Heart right ventricle (tissue), 16 donors: ENCODE measurements around the gene PRDM2. TPM values are rescaled to one million over a fixed set of nuclear protein-coding genes. Genes with fewer than 3 reads are reported as not detected.

Experiments
- ATAC-seq, 8 donors: fragments of 200-7000 bp; cut with Tn5 transposase; one replicate each; pipeline ENCODE4 v1.9.1; 2020; ENCODE audit warnings: mild to moderate bottlenecking in 8 of 8, moderate library complexity in 8 of 8, moderate number of reproducible peaks in 1 of 8
- DNase-seq, 2 donors: peaks; one replicate each; pipeline ENCODE4 v3.0.0-alpha.2; 2020
- H3K27ac ChIP-seq, 10 donors: fragments of 200-600 bp; sonication (generic) in 2 of 10; one replicate each; pipeline versions ENCODE4 v1.5.0 to v1.8.0; 2020 to 2022; ENCODE audit warnings: mild to moderate bottlenecking in 3 of 10
- H3K27me3 ChIP-seq, 7 donors: fragments of 200-600 bp; one replicate each; pipeline ENCODE4 v1.8.0; 2021 to 2022; ENCODE audit warnings: mild to moderate bottlenecking in 2 of 7
- H3K36me3 ChIP-seq, 9 donors: fragments of 200-600 bp; sonication (generic) in 1 of 9; one replicate each; pipeline versions ENCODE4 v1.5.0 to v1.8.0; 2020 to 2022; ENCODE audit warnings: mild to moderate bottlenecking in 2 of 9
- H3K4me1 ChIP-seq, 9 donors: fragments of 200-600 bp; sonication (generic) in 1 of 9; one replicate each; pipeline versions ENCODE4 v1.5.0 to v1.8.0; 2020 to 2022; ENCODE audit warnings: mild to moderate bottlenecking in 4 of 9
- H3K4me3 ChIP-seq, 10 donors: fragments of 200-600 bp; sonication (generic) in 2 of 10; one replicate each; pipeline versions ENCODE4 v1.5.0 to v1.8.0; 2020 to 2022; ENCODE audit warnings: mild to moderate bottlenecking in 7 of 10, moderate library complexity in 2 of 10
- H3K9me3 ChIP-seq, 11 donors: fragments of 200-600 bp in 10 of 11; sonication (generic) in 2 of 11; one replicate each; pipeline versions ENCODE4 v1.5.0 to v1.8.0; 2013 to 2022; ENCODE audit warnings: mild to moderate bottlenecking in 2 of 11, control low read depth in 1 of 11, moderate library complexity in 1 of 11
- CTCF ChIP-seq, 9 donors: fragments of 200-600 bp; sonication (generic) in 2 of 9; IDR thresholded peaks; one replicate each; pipeline versions ENCODE4 v1.5.0 to v1.8.0; 2021 to 2022; ENCODE audit warnings: antibody characterized with exemption in 9 of 9, mild to moderate bottlenecking in 5 of 9, moderate library complexity in 1 of 9
- WGBS, 2 donors: extraction: QIAGEN DNeasy Blood & Tissue Kit; methylation state at CpG; one replicate each; pipeline ENCODE4 v1.1.7; 2013; ENCODE audit warnings: inconsistent platforms in 1 of 2; 5-methylcytosine and 5-hydroxymethylcytosine counted together
- intact Hi-C, 10 donors: fragments of 100-400 bp; cut with DNase I; formaldehyde crosslinking; loops; one replicate each; pipeline versions ENCODE4 v1.11.1 to v1.14.2; 2022
- polyA plus RNA-seq, 2 donors: library from polyadenylated mRNA; stranded (reverse); fragments of 200-250 nt; gene quantifications; one replicate each; pipeline ENCODE4 v1.2.3, GENCODE V29; 2013
- total RNA-seq, 10 donors: library from RNA; stranded (reverse); fragmentation: NEBNext Ultra II Directional in 3 of 10; extraction: Animal tissue kit (Norgen Biotek cat#: 25700) in 3 of 10; gene quantifications; one replicate each; pipeline versions ENCODE4 v1.2.1 to v1.2.4, GENCODE V29; 2021 to 2023
- donor health status: Arrhythmogenic right ventricular cardiomyopathy.
- donor health status: ischemic (EF 13 %, LVEDD 7.1; RV severe dilation, severe dysfunction).
- donor health status: healthy with polysubstance abuse.
- donor health status: DM: no; HTN: yes; CAD: no.
- donor health status: DM: no; HTN: no; CAD: no.
- donor health status: ischemic (EF 25% LVEDD 6.9; RV normal size, moderate dysfunction).
- donor health status: ischemic (EF 25% LVEDD 5.7; RV mildly dilated, moderate dysfunction).
- donor health status: healthy.
- donor health status: DM: yes; HTN: yes; CAD: no.
- donor health status: Ischemic cardiomyopathy.
- donor health status: ischemic (EF 35%, LVEDD 5.7; RV mildly dilated, moderate dysfunction).
- donor health status: nonischemic (EF 11% LVEDD 7.7; RV severe dilation, severe dysfunction).
- donor health status: DM: yes; HTN: yes; CAD: no.
- donor health status: PGD.
- donor health status: ischemic (EF 29% LVEDD 5.4; RV normal size, mild dysfunction).
- donor health status: nonischemic (EF 23%, LVEDD 6.1; RV moderate dilation, normal function).

PRDM2 gene
- total and polyA plus RNA-seq, 12 donors = 10.3 to 57.3 (median 42.4) TPM

GRCh38 chr1:13793088-13793730 lies 93.2 kb downstream of the PRDM2 start:
- Histone ChIP-seq H3K4me3 (no peak overlapping the region), H3K27ac (peak overlapping the region in 9 of 10 donors; percentile 14 to 71 (median 57)), H3K36me3 (peaks cover 0 to 65% (median 0%) of the 10 kb centered on the region in 9 donors), H3K9me3 (no peaks in the 10 kb centered on the region), H3K4me1 (peaks cover 0 to 28% (median 9%) of the 10 kb centered on the region in 9 donors), H3K27me3 (no peaks in the 10 kb centered on the region)
- WGBS, 2 donors = 92 to 96% methylated on average over 14 of the region's 14 CpGs
- no peak for TF ChIP-seq CTCF (IDR thresholded peaks at IDR 0.05)
- no peak for DNase-seq
- intact Hi-C loops = loop anchor here in 1 of 10 donors (5.0 kb wide), 1 partner anchor 36 kb away; no protein-coding TSS in a partner anchor
- ATAC-seq = peak in 2 of 8 donors; percentile 13 to 44

GRCh38 chr1:13794231-13795187 lies 94.5 kb downstream of the PRDM2 start:
- no peaks in the 10 kb centered on the region for H3K27me3 ChIP-seq
- peaks cover 0 to 28% (median 9%) of the 10 kb centered on the region in 9 donors for H3K4me1 ChIP-seq
- WGBS, 2 donors = 83 to 85% methylated on average over 8 of the region's 8 CpGs
- intact Hi-C loops = loop anchor here in 1 of 10 donors (5.0 kb wide), 1 partner anchor 37 kb away; no protein-coding TSS in a partner anchor
- no peak overlapping the region for H3K4me3 ChIP-seq
- no peak for TF ChIP-seq CTCF (IDR thresholded peaks at IDR 0.05)
- no peak for ATAC-seq
- H3K27ac ChIP-seq = peak overlapping the region in 2 of 10 donors; percentile 6 to 64
- peaks cover 0 to 52% (median 0%) of the 10 kb centered on the region in 9 donors for H3K36me3 ChIP-seq
- DNase-seq = no peak
- no peaks in the 10 kb centered on the region for H3K9me3 ChIP-seq

- Histone ChIP-seq H3K27ac (no peak overlapping the region), H3K36me3 (peaks cover 0 to 27% (median 0%) of the 10 kb centered on the region in 9 donors), H3K4me3 (no peak overlapping the region), H3K27me3 (no peaks in the 10 kb centered on the region), H3K4me1 (peaks cover 0 to 22% (median 14%) of the 10 kb centered on the region in 9 donors), H3K9me3 (no peaks in the 10 kb centered on the region)
- intact Hi-C loops = no loop called here
- no peak for TF ChIP-seq CTCF (IDR thresholded peaks at IDR 0.05)
- no peak for DNase-seq
- WGBS, 2 donors = 71 to 73% methylated on average over 6 of the region's 6 CpGs
- no peak for ATAC-seq
These were observed 97.4 kb downstream of the PRDM2 start for GRCh38 chr1:13797397-13797796.

GRCh38 chr1:13798120-13798519 lies 98.1 kb downstream of the PRDM2 start:
- WGBS, 2 donors = 96% methylated on average over 5 of the region's 5 CpGs
- no peak for ATAC-seq

More at GRCh38 chr1:13798120-13798519, 98.1 kb downstream of the PRDM2 start:
- H3K27me3 ChIP-seq = no peaks in the 10 kb centered on the region
- H3K27ac ChIP-seq = no peak overlapping the region
- H3K9me3 ChIP-seq = no peaks in the 10 kb centered on the region
- intact Hi-C loops = no loop called here
- H3K36me3 ChIP-seq = peaks cover 0 to 23% (median 0%) of the 10 kb centered on the region in 9 donors
- DNase-seq = no peak
- no peak for TF ChIP-seq CTCF (IDR thresholded peaks at IDR 0.05)
- peaks cover 0 to 17% (median 11%) of the 10 kb centered on the region in 9 donors for H3K4me1 ChIP-seq
- no peak overlapping the region for H3K4me3 ChIP-seq
